GM12892 (cell line): ENCODE results near the gene TBC1D19.

Source experiments
- POLR2A ChIP-seq: IDR thresholded peaks from 2 replicates; pipeline ENCODE4 v1.6.1; 2011; ENCODE audit warnings: low read depth, low read length, control low read depth
- POLR2AphosphoS5 ChIP-seq: IDR thresholded peaks from 2 replicates; pipeline ENCODE4 v1.6.1; 2011; ENCODE audit warnings: low read depth, low read length, control low read depth
- TAF1 ChIP-seq: IDR thresholded peaks from 2 replicates; pipeline ENCODE4 v1.6.1; 2011; ENCODE audit warnings: low read depth, mild to moderate bottlenecking, control low read depth, low read length, borderline replicate concordance

DNA sequence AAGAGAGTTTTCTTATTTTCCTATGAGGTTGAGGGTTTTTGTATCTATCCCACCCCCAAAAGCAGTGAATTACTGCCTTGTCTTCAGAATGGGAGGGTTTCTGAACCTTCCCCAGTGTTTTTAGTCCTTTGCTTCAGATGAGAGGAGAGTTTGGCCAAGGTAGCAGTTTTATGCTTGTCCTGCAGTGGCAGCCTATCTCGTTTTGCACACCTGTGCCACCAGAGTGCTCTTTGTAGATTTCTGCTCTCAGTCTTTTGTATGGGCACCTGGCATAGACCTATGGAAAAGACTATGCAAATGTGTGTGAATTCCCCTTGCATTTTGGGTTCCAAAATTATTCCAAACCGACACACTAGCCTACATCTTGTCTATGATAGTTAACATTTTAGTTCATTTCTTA, 5.8 kb downstream of the TBC1D19 start:
- TF ChIP-seq POLR2A = no peak
- no peak for TF ChIP-seq TAF1
- TF ChIP-seq POLR2AphosphoS5 = no peak
